Measurements from ENCODE around the gene PTPN13. TPM values are rescaled to one million over a fixed set of nuclear protein-coding genes. Genes with fewer than 3 reads are reported as not detected.
"Not testable (repeated sequence)": the region's sequence is repeated elsewhere in the genome, so short reads cannot be mapped to it uniquely, and the experiment has no call there.

The PTPN13 gene
- total RNA-seq, 2 donors from 2014 or later: 0.36 to 0.39 TPM

DNA sequence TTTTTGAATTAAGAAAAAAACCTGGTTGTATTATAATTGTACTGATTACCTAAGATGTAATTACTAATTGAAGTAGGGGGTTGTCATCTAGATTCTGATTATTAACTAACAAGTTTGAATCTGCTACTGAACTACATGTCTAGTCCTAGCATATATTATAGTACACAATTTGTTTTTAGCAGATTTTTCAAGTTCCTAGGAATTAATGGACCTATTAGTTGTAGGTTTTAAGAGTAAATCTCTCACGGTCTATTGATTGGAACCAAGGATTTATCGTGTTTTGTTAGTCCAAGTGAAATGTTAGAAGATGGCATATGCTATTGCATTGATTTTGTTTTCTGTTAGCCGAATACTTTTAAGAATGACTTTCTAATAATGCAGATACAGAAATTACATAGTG is 20.8 kb downstream of the PTPN13 start:
- ATAC-seq (no peak), DNase-seq (ENCODE audit: low spot score in 2 of 2) (no peak)
- H3K9me3 Mint-ChIP-seq: no peaks in the 10 kb centered on the region
- H3K36me3 Mint-ChIP-seq: no peaks in the 10 kb centered on the region
- no peak overlapping the region for H3K27ac Mint-ChIP-seq

- Mint-ChIP-seq H3K36me3 (no peaks in the 10 kb centered on the region), H3K27ac (no peak overlapping the region), H3K9me3 (no peaks in the 10 kb centered on the region)
- ATAC-seq (no peak), DNase-seq (ENCODE audit: low spot score in 2 of 2) (no peak)
Measured at GRCh38 chr4:86615501-86615900, 21.4 kb downstream of the PTPN13 start.

DNA sequence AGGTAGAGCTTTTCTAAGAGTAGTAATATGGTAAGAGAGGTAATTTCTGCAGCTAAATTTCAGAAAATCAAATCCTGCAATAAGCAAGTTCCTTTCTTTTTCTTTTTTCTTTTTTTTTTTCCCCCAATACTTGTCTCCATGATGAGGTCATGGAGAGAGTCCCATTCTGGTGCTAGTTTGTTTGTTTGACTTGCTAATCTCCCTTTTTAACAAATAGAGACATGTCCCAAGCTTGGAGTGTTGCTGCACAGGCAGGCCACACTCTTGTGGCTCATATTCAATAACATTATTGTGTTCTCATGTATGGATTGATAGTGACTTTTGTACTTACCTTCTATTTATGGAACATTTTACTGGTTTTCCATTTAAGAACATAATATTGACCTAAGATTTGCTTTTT is 25.5 kb downstream of the PTPN13 start:
- DNase-seq (ENCODE audit: low spot score in 2 of 2) (no peak), ATAC-seq (no peak)
- H3K27ac Mint-ChIP-seq: no peak overlapping the region
- H3K36me3 Mint-ChIP-seq: no peaks in the 10 kb centered on the region
- no peaks in the 10 kb centered on the region for H3K9me3 Mint-ChIP-seq

GRCh38 chr4:86621435-86621834 is 27.3 kb downstream of the PTPN13 start:
- DNase-seq (ENCODE audit: low spot score in 2 of 2) (no peak), ATAC-seq (no peak)
- H3K27ac Mint-ChIP-seq: no peak overlapping the region
- H3K9me3 Mint-ChIP-seq: no peaks in the 10 kb centered on the region
- no peaks in the 10 kb centered on the region for H3K36me3 Mint-ChIP-seq

GRCh38 chr4:86626066-86626465 is 32.0 kb downstream of the PTPN13 start:
- no peak for ATAC-seq
- Mint-ChIP-seq H3K36me3 (no peaks in the 10 kb centered on the region), H3K9me3 (no peaks in the 10 kb centered on the region), H3K27ac (no peak overlapping the region)
- no peak for DNase-seq (ENCODE audit: low spot score in 2 of 2)

DNA sequence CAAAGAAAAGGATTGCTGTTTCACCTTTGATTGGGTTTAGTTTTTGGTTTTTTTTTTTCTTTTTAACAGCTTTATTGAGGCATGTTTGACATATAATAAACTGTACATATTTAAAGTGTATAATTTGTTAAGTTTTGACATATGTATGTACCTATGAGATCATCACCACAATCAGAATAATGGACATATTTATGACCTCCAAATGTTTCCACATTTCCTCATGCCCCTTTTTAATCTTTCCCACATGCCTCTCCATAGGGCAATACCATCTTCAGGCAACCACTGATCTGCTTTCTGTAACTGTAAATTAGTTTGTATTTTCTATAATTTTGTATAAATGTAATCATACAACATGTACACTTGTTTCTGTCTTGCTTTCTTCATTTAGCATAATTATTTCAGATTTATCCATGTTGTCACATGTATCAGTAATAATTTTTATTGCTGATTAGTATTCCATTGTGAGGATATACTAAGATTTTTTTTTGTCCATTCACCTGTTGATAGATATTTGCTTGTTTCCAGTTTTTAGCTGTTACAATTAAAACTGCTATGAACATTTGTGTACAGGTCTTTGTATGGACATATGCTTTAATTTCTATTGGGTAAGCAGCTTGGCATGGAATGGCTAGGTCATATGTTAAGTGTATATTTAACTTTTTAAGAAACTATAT is 33.5 kb downstream of the PTPN13 start:
- ATAC-seq (no peak), DNase-seq (ENCODE audit: low spot score in 2 of 2) (no peak)
- no peaks in the 10 kb centered on the region for H3K9me3 Mint-ChIP-seq
- H3K27ac Mint-ChIP-seq: no peak overlapping the region
- no peaks in the 10 kb centered on the region for H3K36me3 Mint-ChIP-seq

GRCh38 chr4:86630629-86631028 is 36.5 kb downstream of the PTPN13 start:
- H3K9me3 Mint-ChIP-seq: peaks cover 0 to 5% of the 10 kb centered on the region in 2 donors
- H3K27ac Mint-ChIP-seq: no peak overlapping the region
- no peaks in the 10 kb centered on the region for H3K36me3 Mint-ChIP-seq
- ATAC-seq (no peak), DNase-seq (ENCODE audit: low spot score in 2 of 2) (no peak)

DNA sequence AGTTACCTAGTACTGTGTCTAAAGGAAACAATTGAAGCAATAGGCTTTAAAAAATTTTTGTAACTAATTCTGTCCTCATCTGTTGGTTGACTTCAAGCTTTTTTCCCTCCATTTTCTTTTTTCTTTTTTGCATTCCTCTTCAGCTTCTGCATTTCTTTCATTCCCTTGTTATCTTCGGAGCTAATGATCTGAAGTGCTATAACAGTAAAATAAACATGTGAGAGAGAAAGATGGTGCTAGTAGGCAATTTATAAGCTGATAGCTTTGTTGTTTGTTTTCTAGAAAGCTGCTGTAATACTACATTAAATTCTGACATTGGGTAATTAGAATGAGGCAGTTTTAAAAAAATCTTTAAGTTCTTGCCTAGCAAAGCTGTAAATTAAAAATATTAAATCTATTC is 37.1 kb downstream of the PTPN13 start:
- H3K9me3 Mint-ChIP-seq: peaks cover 0 to 9% of the 10 kb centered on the region in 2 donors
- ATAC-seq: no peak

DNA sequence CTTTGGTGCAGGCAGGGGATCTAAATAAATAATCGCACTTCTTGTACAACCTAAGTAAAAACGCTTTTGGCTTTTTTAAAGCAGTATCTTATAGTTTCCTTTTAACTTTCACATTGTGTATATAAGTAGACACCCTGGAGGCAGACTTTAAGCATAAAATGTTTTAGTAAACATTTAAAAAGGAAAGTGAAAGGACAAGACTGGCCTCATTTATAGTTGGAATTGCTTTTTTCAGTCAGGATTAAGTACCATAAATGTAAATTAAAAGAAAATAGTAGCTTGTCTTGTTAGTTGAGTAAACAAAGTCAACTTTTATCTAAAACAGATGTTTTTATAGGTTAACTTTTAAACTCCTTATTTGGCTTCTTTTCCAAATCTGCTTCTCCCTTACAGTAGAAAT is 39.7 kb downstream of the PTPN13 start:
- Mint-ChIP-seq H3K9me3 (peaks cover 0 to 13% of the 10 kb centered on the region in 2 donors), H3K27ac (no peak overlapping the region), H3K36me3 (peaks cover 0 to 5% of the 10 kb centered on the region in 2 donors)
- no peak for ATAC-seq
- no peak for DNase-seq (ENCODE audit: low spot score in 2 of 2)

More for the DNA sequence above, 37.1 kb downstream of the PTPN13 start:
- no peak overlapping the region for H3K27ac Mint-ChIP-seq
- no peaks in the 10 kb centered on the region for H3K36me3 Mint-ChIP-seq
- DNase-seq (ENCODE audit: low spot score in 2 of 2): no peak

DNA sequence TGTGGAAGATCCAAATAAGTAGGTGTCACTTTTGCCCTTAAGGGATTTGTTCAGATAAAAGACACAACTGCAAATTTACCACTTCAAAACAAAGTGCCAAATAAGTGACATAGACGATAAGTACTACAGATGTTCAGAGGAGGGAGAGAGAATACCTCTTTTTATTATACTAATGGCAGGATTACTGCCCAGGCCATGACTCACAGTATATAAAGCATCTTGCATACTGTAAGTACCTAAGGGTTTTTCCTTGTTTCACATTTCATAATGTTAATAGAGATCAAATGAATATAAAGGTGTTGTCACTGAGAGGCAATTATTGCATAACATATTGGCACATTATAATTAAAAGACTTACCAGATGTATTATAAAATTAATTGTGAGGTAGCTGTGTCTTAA is 46.4 kb downstream of the PTPN13 start:
- Mint-ChIP-seq H3K27ac (no peak overlapping the region), H3K36me3 (peaks cover 0 to 5% of the 10 kb centered on the region in 2 donors), H3K9me3 (peaks cover 0 to 8% of the 10 kb centered on the region in 2 donors)
- ATAC-seq (no peak), DNase-seq (ENCODE audit: low spot score in 2 of 2) (no peak)

DNA sequence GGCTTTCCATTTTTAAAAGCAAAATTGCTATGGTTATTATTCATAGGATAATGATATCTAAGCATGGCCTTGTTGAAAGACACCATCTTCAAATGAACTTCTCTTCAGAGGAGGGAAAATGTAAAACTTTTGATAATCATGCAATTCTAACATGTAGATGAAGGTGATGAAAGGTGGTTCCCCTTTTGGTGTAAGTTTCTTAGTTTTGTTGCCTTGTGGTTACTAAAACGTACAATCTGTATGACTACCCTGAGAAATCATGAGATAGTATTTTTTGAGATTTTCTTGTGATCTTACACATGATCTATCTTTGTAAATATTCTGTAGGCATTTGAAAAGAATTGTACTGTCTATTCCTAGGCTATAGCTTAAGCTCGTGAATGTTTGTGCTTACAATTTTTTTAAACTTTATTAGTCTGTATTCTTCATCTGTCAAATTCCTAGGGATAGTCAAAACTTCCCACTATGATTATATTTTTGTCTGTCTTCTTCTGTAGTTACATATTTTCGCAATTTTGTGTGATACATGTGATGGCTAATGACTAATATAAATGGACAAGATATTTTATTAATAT is 47.5 kb downstream of the PTPN13 start:
- H3K36me3 Mint-ChIP-seq: peaks cover 0 to under 1% of the 10 kb centered on the region in 2 donors
- no peak overlapping the region for H3K27ac Mint-ChIP-seq
- ATAC-seq: no peak
- DNase-seq (ENCODE audit: low spot score in 2 of 2): no peak
- peaks cover 0 to 2% of the 10 kb centered on the region in 2 donors for H3K9me3 Mint-ChIP-seq

DNA sequence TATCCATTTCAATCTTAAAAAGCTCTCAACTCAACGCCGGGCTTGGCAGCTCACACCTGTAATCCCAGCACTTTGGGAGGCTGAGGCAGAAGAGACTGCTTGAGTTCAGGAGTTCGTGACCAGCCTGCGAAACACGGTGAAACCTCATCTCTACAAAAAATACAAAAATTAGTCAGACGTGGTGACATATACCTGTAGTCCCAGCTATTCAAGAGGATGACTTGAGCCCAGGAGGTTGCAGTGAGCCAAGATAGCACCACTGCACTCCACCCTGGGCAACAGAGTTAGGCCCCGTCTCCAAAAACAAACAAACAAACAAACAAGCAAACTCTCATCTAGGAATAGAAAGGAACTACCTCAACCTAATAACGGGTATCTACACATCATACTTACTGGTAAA is 50.8 kb downstream of the PTPN13 start:
- ATAC-seq: no peak
- DNase-seq (ENCODE audit: low spot score in 2 of 2): no peak
- Mint-ChIP-seq H3K27ac (no peak overlapping the region), H3K9me3 (peaks cover 0 to 4% of the 10 kb centered on the region in 2 donors), H3K36me3 (no peaks in the 10 kb centered on the region)

- no peak for DNase-seq (ENCODE audit: low spot score in 2 of 2)
Measured at GRCh38 chr4:86652332-86652932, 58.3 kb downstream of the PTPN13 start.

DNA sequence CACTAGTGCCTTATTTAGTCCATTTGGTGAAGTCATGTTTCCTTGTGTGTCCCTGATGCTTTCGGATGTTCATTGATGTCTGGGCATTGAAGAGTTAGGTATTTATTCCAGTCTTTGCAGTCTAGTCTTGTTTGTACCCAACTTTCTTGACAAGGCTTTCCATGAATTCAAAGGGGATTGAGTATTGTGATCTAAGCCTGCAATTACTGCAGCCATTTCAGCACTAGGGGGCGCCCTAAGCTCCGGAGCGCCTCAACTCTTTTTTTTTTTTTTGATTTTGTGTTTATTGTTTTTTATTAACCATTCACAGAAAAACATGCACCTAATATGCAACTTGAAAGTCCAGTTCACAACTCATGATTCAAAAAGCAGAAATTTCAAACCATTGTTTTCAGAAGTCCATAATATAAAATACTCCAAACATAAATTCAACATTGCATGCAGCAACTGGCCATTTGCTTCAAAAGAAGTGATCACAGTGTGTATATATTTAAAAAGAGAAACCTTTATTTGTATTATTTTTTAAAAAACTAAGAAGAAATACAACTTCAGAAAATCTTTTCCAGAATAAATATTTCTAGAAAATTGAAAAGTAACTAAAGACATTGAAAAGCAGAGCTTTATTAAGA is 59.2 kb downstream of the PTPN13 start:
- Mint-ChIP-seq H3K27ac (no peak overlapping the region), H3K36me3 (peaks cover 7 to 27% of the 10 kb centered on the region in 2 donors), H3K9me3 (peaks cover 14 to 30% of the 10 kb centered on the region in 2 donors)
- ATAC-seq (no peak), DNase-seq (ENCODE audit: low spot score in 2 of 2) (peak in 1 of 2 donors; percentile 35)

More at GRCh38 chr4:86652332-86652932, 58.3 kb downstream of the PTPN13 start:
- Mint-ChIP-seq H3K27ac (no peak overlapping the region), H3K36me3 (peaks cover 7 to 27% of the 10 kb centered on the region in 2 donors), H3K9me3 (peaks cover 14 to 29% of the 10 kb centered on the region in 2 donors)
- no peak for ATAC-seq

DNA sequence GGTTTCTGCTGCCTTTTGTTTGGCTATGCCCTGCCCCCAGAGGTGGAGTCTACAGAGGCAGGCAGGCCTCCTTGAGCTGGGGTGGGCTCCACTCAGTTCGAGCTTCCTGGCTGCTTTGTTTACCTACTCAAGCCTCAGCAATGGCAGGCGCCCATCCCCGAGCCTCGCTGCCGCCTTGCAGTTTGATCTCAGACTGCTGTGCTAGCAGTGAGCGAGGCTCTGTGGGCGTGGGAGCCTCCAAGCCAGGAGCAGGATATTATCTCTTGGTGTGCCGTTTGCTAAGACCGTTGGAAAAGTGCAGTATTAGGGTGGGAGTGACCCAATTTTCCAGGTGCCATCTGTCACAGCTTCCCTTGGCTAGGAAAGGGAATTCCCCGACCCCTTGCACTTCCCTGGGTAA is 62.7 kb downstream of the PTPN13 start:
- not testable (repeated sequence) for H3K27ac Mint-ChIP-seq; DNase-seq (ENCODE audit: low spot score in 2 of 2); ATAC-seq
- peaks cover 14 to 24% of the 10 kb centered on the region in 2 donors for H3K9me3 Mint-ChIP-seq
- H3K36me3 Mint-ChIP-seq: peaks cover 7 to 22% of the 10 kb centered on the region in 2 donors

DNA sequence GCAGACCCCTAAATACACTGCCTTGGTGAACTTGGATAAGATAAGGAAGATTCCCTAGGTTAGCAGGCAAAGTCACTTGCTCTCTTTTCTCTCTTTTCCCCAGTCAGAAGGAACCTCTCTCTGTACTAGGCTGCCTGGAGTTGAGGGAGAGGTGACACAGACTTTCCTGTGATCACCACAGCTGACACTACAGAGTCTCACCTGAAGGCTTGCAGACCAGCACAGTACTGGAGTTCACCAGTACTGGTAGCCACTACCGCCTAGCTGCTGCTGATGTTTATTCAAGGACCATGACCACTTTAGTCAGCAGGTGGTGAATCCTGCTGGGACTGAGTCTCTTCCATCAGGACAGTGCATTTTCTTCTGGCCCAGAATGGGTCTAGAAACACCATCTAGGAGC is 63.3 kb downstream of the PTPN13 start:
- ATAC-seq: no peak
- no peak for DNase-seq (ENCODE audit: low spot score in 2 of 2)
- Mint-ChIP-seq H3K27ac (no peak overlapping the region), H3K36me3 (peaks cover 7 to 21% of the 10 kb centered on the region in 2 donors), H3K9me3 (peaks cover 14 to 24% of the 10 kb centered on the region in 2 donors)

DNA sequence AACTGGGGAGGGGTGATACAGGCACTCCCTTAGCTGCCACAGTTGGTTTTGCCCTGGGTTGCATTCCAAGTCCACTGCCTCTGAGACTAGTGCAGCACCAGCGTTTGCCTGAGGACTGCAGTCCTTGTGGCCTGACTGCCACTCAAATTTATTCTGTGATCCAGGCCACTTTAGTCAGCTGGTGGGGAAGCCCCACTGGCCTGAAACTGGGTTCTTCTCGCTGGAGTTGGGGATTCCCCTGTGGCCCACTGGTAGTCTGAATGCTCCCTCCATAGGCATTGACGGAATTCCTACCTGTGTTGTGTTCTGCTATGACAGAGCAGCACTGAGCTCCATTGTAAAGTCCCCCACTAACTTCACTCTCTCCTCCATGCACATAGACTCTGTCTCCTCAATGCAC is 63.8 kb downstream of the PTPN13 start:
- Mint-ChIP-seq H3K9me3 (peaks cover 9 to 18% of the 10 kb centered on the region in 2 donors), H3K27ac (no peak overlapping the region), H3K36me3 (peaks cover 3 to 16% of the 10 kb centered on the region in 2 donors)
- no peak for DNase-seq (ENCODE audit: low spot score in 2 of 2)
- peak in 1 of 2 donors; percentile 18 for ATAC-seq

Data from activated naive CD4-positive, alpha-beta T cell treated with anti-CD3 and anti-CD28 coated beads, Interleukin-2, amount 50 U/mL, for 72 hours (primary cell).